HEK293T (cell line): ENCODE data around the gene RAD51B.

ENCODE experiments used
- CTCF ChIA-PET: fragments of 350-600 bp; formaldehyde crosslinking; extraction: SDS; loops from one replicate; lab custom pipeline; 2021; ENCODE audit warnings: antibody characterized with exemption, inconsistent platforms; lab: Yijun Ruan, JAX
- POLR2A ChIA-PET: fragments of 350-600 bp; formaldehyde crosslinking; extraction: SDS; loops from one replicate; lab custom pipeline; 2020; ENCODE audit warnings: antibody characterized with exemption, inconsistent platforms; lab: Yijun Ruan, JAX
- DNase-seq: peaks from one replicate; pipeline ENCODE4 v3.0.0; 2012; ENCODE audit warnings: mixed read lengths; ENCODE audit errors: extremely low spot score
- ARNT ChIP-seq: fragments of 450-650 bp; IDR thresholded peaks from 2 replicates; pipeline ENCODE4 v1.6.1; 2017; ENCODE audit warnings: mild to moderate bottlenecking
- BHLHE40 ChIP-seq: fragments of 450-650 bp; IDR thresholded peaks from 2 replicates; pipeline ENCODE4 v1.6.1; 2016; ENCODE audit warnings: mild to moderate bottlenecking, moderate library complexity, borderline replicate concordance
- CTBP1 ChIP-seq: fragments of 450-650 bp; IDR thresholded peaks from 2 replicates; pipeline ENCODE4 v1.6.1; 2016; ENCODE audit warnings: borderline replicate concordance
- ELF4 ChIP-seq: fragments of 450-650 bp; IDR thresholded peaks from 2 replicates; pipeline ENCODE4 v1.6.1; 2017; ENCODE audit warnings: antibody characterized with exemption
- FOXA1 ChIP-seq: fragments of 450-650 bp; IDR thresholded peaks from 2 replicates; pipeline ENCODE4 v1.6.1; 2016; ENCODE audit warnings: mild to moderate bottlenecking
- FOXK2 ChIP-seq: fragments of 450-650 bp; IDR thresholded peaks from 2 replicates; pipeline ENCODE4 v1.6.1; 2016; ENCODE audit warnings: mild to moderate bottlenecking
- FOXM1 ChIP-seq: fragments of 450-650 bp; IDR thresholded peaks from 2 replicates; pipeline ENCODE4 v1.6.1; 2017; ENCODE audit warnings: mild to moderate bottlenecking, borderline replicate concordance
- HDGF ChIP-seq: fragments of 450-650 bp; IDR thresholded peaks from 2 replicates; pipeline ENCODE4 v1.6.1; 2017; ENCODE audit warnings: antibody characterized with exemption, borderline replicate concordance
- L3MBTL2 ChIP-seq: fragments of 450-650 bp; conservative IDR thresholded peaks from 2 replicates; pipeline ENCODE4 v1.6.1; 2016; ENCODE audit warnings: mild to moderate bottlenecking
- LEF1 ChIP-seq: fragments of 450-650 bp; IDR thresholded peaks from 2 replicates; pipeline ENCODE4 v1.6.1; 2017; ENCODE audit warnings: mild to moderate bottlenecking, borderline replicate concordance
- NFRKB ChIP-seq: fragments of 450-650 bp; IDR thresholded peaks from 2 replicates; pipeline ENCODE4 v1.6.1; 2016; ENCODE audit warnings: mild to moderate bottlenecking, moderate library complexity
- PKNOX1 ChIP-seq: fragments of 450-650 bp; IDR thresholded peaks from 2 replicates; pipeline ENCODE4 v1.6.1; 2016
- SP1 ChIP-seq: fragments of 450-650 bp; IDR thresholded peaks from 2 replicates; pipeline ENCODE4 v1.6.1; 2017
- SUZ12 ChIP-seq: fragments of 450-650 bp; IDR thresholded peaks from 2 replicates; pipeline ENCODE4 v1.6.1; 2016; ENCODE audit warnings: mild to moderate bottlenecking
- TARDBP ChIP-seq: fragments of 450-650 bp; IDR thresholded peaks from 2 replicates; pipeline ENCODE4 v1.6.1; 2016
- ZNF384 ChIP-seq: fragments of 450-650 bp; IDR thresholded peaks from 2 replicates; pipeline ENCODE4 v1.6.1; 2016

Gene RAD51B

DNA sequence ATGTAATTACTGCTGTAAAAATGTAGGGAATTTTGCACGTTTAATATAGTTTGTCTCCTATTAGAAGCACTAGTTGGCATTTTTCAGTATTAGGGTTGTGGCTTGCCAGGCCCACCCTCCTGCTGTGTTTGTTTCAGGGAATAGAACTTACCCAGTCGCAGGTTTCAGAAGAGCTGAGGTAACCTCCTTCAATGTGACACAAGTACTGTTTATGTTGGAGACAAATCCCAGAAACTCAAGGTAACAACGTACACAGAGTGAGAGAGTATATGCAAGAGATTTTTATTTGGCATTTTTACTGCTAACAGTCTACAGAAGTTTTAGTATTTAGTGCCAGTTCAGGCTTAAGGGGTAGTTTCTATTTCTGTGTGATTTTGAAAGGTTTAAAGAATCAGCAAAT lies 284.3 kb downstream of the RAD51B start:
- TF ChIP-seq L3MBTL2 (no peak), ARNT (no peak), PKNOX1 (peak; percentile 24; the same call in 1 of the 2 replicates)
- ChIA-PET POLR2A (no interaction called here), CTCF (interaction anchor here (0.6 kb wide), 1 partner anchor 21 kb away, joined by 3 read pairs; no protein-coding TSS in a partner anchor)
- no peak for DNase-seq

- POLR2A ChIA-PET: interaction anchor here (0.9 to 1.2 kb wide), 3 partner anchors 26 to 689 kb away, joined by 3 read pairs; partner anchors contain the start of gene ZFP36L1
- peak; percentile 39 for DNase-seq
- CTCF ChIA-PET: interaction anchor here (0.6 kb wide), 1 partner anchor 20 kb away, joined by 3 read pairs; no protein-coding TSS in a partner anchor
- TF ChIP-seq FOXK2 (no peak), CTBP1 (peak; percentile 64; the same call in 1 of the 2 replicates)
These were observed 284.9 kb downstream of the RAD51B start for GRCh38 chr14:68104518-68104917.

GRCh38 chr14:68105816-68106215 lies 286.2 kb downstream of the RAD51B start:
- ChIA-PET CTCF (no interaction called here), POLR2A (no interaction called here)
- TF ChIP-seq BHLHE40 (no peak), TARDBP (no peak), L3MBTL2 (no peak), HDGF (no peak), ELF4 (no peak), FOXM1 (no peak), LEF1 (no peak), SP1 (no peak), ARNT (no peak), NFRKB (no peak), ZNF384 (no peak), FOXA1 (no peak), CTBP1 (no peak)
- DNase-seq: no peak

- TF ChIP-seq SUZ12 (no peak), FOXK2 (no peak), SP1 (no peak), CTBP1 (no peak), HDGF (no peak)
- POLR2A ChIA-PET: no interaction called here
- CTCF ChIA-PET: no interaction called here
- DNase-seq: no peak
These were observed 286.9 kb downstream of the RAD51B start for GRCh38 chr14:68106456-68106855.

- DNase-seq: no peak
- no peak for TF ChIP-seq ELF4
- TF ChIP-seq SP1: no peak
- no peak for TF ChIP-seq L3MBTL2
- TF ChIP-seq TARDBP: no peak
- no peak for TF ChIP-seq ZNF384
- no peak for TF ChIP-seq HDGF
- no peak for TF ChIP-seq CTBP1
- no peak for TF ChIP-seq PKNOX1
- CTCF ChIA-PET: no interaction called here
- POLR2A ChIA-PET: no interaction called here
These were observed 287.3 kb downstream of the RAD51B start for GRCh38 chr14:68106905-68107304.

DNA sequence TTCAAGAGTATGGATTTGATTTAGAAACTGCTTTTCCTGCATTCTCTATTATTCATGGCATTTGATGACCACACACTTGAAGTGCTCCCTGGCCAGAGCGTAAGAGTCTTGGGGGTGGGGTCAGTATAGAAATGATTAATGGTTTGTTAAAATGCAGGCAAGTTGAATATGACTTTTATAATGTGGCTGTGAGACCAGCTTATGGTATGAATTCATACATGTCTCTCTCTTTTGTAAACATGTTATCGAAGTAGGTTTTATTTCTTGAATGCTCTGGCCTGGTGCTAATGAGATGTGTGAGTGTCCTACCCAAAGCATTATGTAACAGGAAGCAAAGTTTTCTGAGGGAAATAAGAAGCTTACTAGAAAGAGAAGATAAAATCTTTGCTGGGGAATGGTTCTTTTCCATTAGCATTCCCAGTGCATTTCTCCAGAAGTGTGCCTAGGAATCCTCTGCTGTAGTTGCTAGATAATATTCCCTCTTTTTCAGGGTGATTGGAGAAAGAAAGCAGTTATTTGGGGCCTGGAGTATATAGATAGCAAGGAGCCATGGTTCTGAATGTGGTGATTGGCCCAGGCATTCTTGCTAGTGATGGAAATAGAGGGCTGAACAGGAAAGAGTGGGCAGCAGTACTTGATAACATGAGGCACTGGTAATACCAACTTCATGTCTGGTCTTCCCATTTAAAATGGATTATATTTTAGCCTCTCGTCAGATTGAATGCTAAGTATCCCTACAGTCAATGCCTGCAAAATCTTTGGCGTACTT lies 289.7 kb downstream of the RAD51B start:
- ChIA-PET CTCF (no interaction called here), POLR2A (no interaction called here)
- TF ChIP-seq PKNOX1: peak; percentile 55
- no peak for TF ChIP-seq ELF4
- no peak for DNase-seq

DNA sequence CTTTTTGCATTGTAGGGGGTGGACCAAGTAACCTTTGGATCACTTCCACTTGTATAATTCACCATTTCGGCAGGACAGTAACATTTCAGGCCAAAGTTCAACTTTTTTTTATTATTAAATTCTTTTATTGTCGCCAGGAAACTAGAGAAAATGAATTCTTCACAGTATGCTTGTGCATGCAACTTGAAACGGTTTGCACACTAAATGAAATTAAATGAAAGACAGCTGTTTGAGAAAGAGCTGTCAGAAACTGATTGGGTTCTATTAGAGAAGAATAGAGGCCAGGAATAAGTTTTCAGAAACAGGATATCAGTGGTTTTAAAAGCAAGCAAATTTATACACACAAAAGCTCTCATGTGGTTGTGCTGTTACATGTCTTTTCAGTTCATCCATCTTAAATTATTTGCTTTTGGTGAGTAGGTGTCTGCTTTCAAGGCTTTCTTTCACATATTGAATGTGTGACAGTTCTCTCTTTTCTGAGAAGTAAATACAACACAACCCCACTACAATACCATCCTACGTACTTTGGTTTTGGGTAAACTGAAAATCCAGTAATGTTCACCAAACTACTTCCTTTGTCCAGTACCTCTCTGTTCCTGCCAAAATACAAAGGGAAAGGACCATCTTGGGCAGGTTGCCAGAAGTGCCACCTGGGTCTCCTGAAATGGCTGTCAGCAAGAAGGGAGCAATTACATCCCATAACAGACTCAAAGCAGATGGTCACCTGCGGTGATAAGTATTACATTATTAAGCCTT lies 291.7 kb downstream of the RAD51B start:
- ChIA-PET POLR2A (no interaction called here), CTCF (no interaction called here)
- DNase-seq: no peak
- TF ChIP-seq FOXM1 (no peak), ZNF384 (no peak), FOXK2 (no peak), ELF4 (no peak), HDGF (no peak), BHLHE40 (no peak), PKNOX1 (no peak), LEF1 (no peak), ARNT (no peak), SUZ12 (no peak), NFRKB (no peak), SP1 (no peak), L3MBTL2 (no peak), TARDBP (no peak), FOXA1 (no peak), CTBP1 (no peak)
